BE2C (cell line): Measurements from ENCODE around the gene COL18A1.

Experiments
- DNase-seq: peaks from one replicate; pipeline ENCODE4 v3.0.0-alpha.2; 2020
- H3K27me3 ChIP-seq: fragments of 250-450 bp; sonication (Bioruptor Pico); 2 replicates; pipeline ENCODE4 v1.5.1; 2020; ENCODE audit warnings: mild to moderate bottlenecking
- H3K36me3 ChIP-seq: fragments of 250-450 bp; sonication (Bioruptor Pico); 2 replicates; pipeline ENCODE4 v1.5.1; 2020; ENCODE audit warnings: mild to moderate bottlenecking
- H3K4me1 ChIP-seq: fragments of 250-450 bp; sonication (Bioruptor Pico); 2 replicates; pipeline ENCODE4 v1.5.1; 2020
- H3K4me3 ChIP-seq: 2 replicates; pipeline ENCODE4 v1.5.1; 2011; ENCODE audit warnings: low read depth, low read length
- H3K9me3 ChIP-seq: fragments of 250-450 bp; sonication (Bioruptor Pico); 2 replicates; pipeline ENCODE4 v1.5.1; 2020
- TF ChIP-seq, protein P1 (sequence below): IDR thresholded peaks from 2 replicates; pipeline ENCODE4 v1.5.1; 2012; ENCODE audit warnings: mild to moderate bottlenecking, low read depth, low read length

The COL18A1 gene

DNA sequence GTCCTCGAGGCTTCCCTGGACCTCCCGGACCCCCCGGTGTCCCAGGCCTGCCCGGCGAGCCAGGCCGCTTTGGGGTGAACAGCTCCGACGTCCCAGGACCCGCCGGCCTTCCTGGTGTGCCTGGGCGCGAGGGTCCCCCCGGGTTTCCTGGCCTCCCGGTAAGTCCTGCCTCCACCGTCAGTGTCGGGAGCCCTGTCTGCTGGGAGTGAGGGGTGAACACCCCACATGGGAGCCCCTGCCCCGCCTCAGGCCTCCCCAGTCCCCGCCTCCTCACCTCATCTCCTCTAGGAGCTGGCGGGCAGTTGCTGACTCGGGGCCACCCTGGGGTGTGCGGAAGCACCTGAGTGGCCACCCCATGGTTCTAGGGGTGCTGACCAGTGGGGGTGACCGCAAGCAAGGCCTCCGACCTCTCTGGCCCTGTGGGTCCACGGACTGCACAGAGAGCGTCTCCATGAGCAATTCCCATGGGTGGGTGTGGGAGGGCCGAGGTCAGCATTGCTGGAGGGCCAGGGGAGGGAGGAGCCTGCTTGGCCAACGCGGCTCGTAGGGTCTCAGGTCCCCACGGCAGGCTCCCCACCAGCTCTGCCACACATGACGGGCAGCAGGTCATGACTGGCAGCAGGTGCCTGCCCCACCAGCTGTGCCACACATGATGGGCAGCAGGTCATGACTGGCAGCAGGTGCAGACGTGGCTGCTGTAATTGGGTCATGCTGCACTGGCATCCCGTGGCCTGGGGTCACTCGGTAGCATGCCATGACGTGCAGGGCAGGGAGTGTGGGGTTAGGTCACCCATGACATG lies 75.9 kb downstream of the COL18A1 start:
- Histone ChIP-seq H3K36me3 (no peaks in the 10 kb centered on the region), H3K9me3 (no peaks in the 10 kb centered on the region), H3K4me3 (no peak overlapping the region), H3K27me3 (no peaks in the 10 kb centered on the region), H3K4me1 (peaks cover 3% of the 10 kb centered on the region)
- DNase-seq, result no peak
- TF ChIP-seq, protein P1, sequence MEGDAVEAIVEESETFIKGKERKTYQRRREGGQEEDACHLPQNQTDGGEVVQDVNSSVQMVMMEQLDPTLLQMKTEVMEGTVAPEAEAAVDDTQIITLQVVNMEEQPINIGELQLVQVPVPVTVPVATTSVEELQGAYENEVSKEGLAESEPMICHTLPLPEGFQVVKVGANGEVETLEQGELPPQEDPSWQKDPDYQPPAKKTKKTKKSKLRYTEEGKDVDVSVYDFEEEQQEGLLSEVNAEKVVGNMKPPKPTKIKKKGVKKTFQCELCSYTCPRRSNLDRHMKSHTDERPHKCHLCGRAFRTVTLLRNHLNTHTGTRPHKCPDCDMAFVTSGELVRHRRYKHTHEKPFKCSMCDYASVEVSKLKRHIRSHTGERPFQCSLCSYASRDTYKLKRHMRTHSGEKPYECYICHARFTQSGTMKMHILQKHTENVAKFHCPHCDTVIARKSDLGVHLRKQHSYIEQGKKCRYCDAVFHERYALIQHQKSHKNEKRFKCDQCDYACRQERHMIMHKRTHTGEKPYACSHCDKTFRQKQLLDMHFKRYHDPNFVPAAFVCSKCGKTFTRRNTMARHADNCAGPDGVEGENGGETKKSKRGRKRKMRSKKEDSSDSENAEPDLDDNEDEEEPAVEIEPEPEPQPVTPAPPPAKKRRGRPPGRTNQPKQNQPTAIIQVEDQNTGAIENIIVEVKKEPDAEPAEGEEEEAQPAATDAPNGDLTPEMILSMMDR, result no peak

DNA sequence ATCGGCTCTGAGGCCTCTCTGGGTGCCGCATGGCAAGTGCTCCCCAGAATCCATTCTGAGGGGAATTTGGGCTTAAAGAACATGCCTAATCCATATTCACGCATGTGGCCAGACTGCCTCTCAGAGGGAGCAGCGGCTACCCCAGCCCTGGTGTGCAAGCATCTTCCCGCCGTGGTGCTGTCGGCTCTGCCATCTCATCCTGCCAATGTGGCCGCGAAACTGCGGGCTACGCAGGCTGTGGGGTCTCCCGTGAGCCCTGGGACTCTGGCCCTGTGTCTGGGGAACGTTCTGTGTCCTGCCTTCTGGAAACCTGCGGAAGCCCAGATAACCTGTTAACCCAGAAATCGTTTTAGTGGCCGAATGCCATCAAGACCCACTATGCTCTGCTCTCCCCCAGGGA lies 76.6 kb downstream of the COL18A1 start:
- H3K27me3 ChIP-seq, result no peaks in the 10 kb centered on the region
- TF ChIP-seq, protein P1, result no peak
- H3K36me3 ChIP-seq, result no peaks in the 10 kb centered on the region
- peaks cover 3% of the 10 kb centered on the region for H3K4me1 ChIP-seq
- H3K4me3 ChIP-seq, result no peak overlapping the region
- no peak for DNase-seq
- H3K9me3 ChIP-seq, result no peaks in the 10 kb centered on the region

DNA sequence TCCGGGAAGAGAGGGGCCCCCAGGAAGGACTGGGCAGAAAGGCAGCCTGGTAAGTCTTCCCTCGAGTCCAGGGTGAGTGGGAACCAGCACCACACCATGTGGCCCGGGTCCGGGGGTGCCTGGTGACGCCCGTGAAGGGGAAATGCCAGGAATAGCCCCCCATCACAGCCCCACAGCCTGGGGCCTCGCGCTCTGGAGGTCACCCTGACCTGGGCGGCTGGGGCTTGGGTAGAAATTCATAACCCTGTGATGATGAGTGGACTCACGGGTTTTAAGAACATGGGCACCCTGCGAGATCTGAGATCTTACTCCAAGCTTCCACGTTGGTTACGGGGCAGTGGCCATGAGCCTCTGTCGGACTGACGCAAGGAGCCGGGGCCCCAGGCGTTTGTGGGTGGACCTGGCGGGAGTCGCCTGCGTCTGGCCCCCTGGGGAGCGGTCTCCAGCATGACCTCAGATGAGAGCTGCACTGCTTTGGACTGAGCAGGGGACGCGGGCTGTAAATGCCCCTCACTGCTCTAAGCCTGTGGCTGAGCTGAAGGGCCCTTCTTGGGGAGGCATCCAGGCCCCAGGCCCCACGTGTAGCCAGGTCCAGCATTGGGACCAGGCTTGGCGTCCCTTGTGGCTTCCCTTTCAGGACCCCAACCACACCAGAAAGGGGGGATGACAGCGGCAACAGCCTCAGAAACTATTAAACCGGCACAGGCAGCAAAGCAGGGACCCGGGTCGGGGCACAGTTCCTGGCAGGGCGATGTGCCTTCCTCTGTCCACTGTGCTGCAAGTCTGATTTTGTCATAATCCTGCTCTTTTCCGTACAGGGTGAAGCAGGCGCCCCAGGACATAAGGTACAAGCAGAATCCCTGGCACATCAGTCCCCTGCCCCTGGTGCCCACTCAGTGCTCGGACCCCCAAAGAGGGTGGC lies 77.3 kb downstream of the COL18A1 start:
- peaks cover 3% of the 10 kb centered on the region for H3K4me1 ChIP-seq
- H3K4me3 ChIP-seq, result no peak overlapping the region
- H3K27me3 ChIP-seq, result no peaks in the 10 kb centered on the region
- no peaks in the 10 kb centered on the region for H3K36me3 ChIP-seq
- no peak for DNase-seq
- no peaks in the 10 kb centered on the region for H3K9me3 ChIP-seq
- TF ChIP-seq, protein P1, result no peak

- no peak for DNase-seq
- no peaks in the 10 kb centered on the region for H3K27me3 ChIP-seq
- no peaks in the 10 kb centered on the region for H3K36me3 ChIP-seq
- H3K9me3 ChIP-seq, result no peaks in the 10 kb centered on the region
- TF ChIP-seq, protein P1, result no peak
- no peaks in the 10 kb centered on the region; the same call in 1 of the 2 replicates for H3K4me1 ChIP-seq
- H3K4me3 ChIP-seq, result no peak overlapping the region
Measured at GRCh38 chr21:45482899-45483821, 78.2 kb downstream of the COL18A1 start.

DNA sequence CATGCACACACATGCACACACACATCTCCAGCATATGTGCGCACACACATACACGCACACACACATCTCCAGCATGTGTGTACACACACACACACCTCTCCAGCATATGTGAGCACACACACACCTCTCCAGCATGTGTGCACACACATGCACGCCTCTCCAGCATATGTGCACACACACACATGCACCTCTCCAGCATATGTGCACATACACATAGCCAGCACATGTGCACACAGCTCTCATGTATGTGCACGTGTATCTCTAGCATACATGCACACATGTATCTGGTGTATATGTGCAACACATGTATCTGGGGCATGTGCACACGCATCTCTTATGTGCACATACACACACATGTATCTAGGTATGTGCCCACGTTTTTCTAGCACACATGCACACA lies 79.4 kb downstream of the COL18A1 start:
- Histone ChIP-seq H3K4me1 (no peaks in the 10 kb centered on the region), H3K4me3 (no peak overlapping the region), H3K9me3 (no peaks in the 10 kb centered on the region), H3K36me3 (no peaks in the 10 kb centered on the region), H3K27me3 (no peaks in the 10 kb centered on the region)
- no peak for DNase-seq
- TF ChIP-seq, protein P1, result no peak
